ENCODE results near the gene GTF3C2.
A peak's percentile ranks its signal among the peaks of the same experiment; 100 is the strongest.

Gene GTF3C2

DNA sequence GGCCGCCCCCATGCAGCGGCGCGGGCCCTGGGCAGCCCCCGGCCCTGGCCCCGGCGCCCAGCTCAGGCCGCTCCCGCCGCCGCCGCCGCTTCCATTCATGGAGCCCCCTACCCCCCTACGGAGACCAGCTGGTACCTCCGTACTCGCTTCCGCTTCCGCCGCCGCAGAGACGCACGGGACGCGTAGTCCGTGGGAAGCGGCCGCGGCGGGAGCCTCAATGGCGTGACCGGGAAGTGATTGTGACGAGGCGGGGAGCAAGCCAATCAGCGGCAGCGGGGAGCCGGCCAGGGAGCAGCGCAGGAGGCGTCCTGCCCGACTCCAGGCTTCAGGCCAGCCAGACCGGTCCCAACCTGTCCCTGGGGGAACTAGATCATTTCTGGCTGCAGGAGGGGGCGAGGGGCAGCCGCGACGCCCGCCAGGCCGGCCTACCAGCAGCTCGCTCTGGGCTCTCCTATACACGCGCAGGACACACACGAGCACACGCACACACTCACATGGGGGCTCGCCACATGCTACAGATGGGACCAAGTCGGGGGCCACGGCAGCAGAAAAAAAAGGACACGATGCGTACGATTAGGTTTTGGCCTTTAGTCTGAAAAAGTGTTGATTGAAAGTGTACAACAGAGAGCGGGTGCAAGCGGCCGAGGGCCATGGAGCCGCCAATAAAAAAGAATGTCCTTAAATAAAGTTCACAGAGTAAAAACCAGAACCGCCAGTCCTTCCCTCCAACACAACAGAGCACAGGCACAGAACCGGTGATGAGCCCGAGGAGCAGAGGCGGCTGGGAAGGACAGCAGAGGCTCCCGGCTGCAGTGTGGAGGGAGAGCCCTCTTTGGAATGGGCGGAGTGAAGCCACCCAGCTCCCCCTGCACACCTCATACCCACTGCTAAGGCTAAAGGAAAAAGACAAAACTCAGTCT, 24.3 kb upstream of the GTF3C2 start, which contains the start of gene ZNF513:
ZNF513 (minus strand) TSS at position 109 of the 920 bp plus-strand sequence. CDS start 208 bp downstream, outside the sequence.
- peak within 1 kb of the TSS; percentile 87 for H3K4me3 ChIP-seq (replicated peaks; ENCODE audit: low read depth, low read length)
- peak; percentile 96 for DNase-seq (ENCODE audit: low read depth)

GRCh38 chr2:27379836-27380625, 23.5 kb upstream of the GTF3C2 start:
- DNase-seq (ENCODE audit: low read depth), result peak; percentile 29
- peak overlapping the region; percentile 87 for H3K4me3 ChIP-seq (replicated peaks; ENCODE audit: low read depth, low read length)

More for the DNA sequence above, 24.3 kb upstream of the GTF3C2 start, which contains the start of gene ZNF513:
- no peak for TF ChIP-seq CTCF (IDR thresholded peaks at IDR 0.05; ENCODE audit: low read length, missing control alignments)

DNA sequence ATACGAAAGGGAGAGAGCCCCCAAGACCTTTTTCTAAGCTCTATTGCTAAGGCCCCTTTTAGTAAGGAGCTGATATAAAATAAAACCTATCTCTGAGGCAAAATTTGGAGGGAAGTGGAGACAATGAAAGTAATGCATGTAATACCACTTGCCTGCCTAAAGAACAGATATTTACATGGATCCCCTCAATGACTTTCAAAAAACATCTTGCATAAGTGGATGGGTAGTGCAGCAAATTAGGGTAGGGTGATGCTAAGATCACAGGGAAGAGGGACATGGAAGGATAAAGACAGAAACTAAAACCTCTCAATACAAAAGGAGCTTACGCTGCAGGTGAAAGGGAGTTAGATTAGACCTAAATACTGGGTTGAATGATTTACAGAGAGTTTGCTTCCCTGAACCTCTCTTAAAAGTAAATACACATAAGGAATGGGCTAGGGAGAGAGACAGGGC, 22.8 kb upstream of the GTF3C2 start:
- TF ChIP-seq CTCF (IDR thresholded peaks at IDR 0.05; ENCODE audit: low read length, missing control alignments), result no peak

More at GRCh38 chr2:27379836-27380625, 23.5 kb upstream of the GTF3C2 start:
- TF ChIP-seq CTCF (IDR thresholded peaks at IDR 0.05; ENCODE audit: low read length, missing control alignments), result no peak

GRCh38 chr2:27378809-27379290, 22.3 kb upstream of the GTF3C2 start:
- no peak for DNase-seq (ENCODE audit: low read depth)
- no peak for TF ChIP-seq CTCF (IDR thresholded peaks at IDR 0.05; ENCODE audit: low read length, missing control alignments)
- peak overlapping the region; percentile 87 for H3K4me3 ChIP-seq (replicated peaks; ENCODE audit: low read depth, low read length)

More for the DNA sequence above, 22.8 kb upstream of the GTF3C2 start:
- no peak for DNase-seq (ENCODE audit: low read depth)
- peak overlapping the region; percentile 87 for H3K4me3 ChIP-seq (replicated peaks; ENCODE audit: low read depth, low read length)

GRCh38 chr2:27378096-27378808, 21.7 kb upstream of the GTF3C2 start:
- no peak overlapping the region for H3K4me3 ChIP-seq (replicated peaks; ENCODE audit: low read depth, low read length)
- TF ChIP-seq CTCF (IDR thresholded peaks at IDR 0.05; ENCODE audit: low read length, missing control alignments), result peak; percentile 15
- no peak for DNase-seq (ENCODE audit: low read depth)

DNA sequence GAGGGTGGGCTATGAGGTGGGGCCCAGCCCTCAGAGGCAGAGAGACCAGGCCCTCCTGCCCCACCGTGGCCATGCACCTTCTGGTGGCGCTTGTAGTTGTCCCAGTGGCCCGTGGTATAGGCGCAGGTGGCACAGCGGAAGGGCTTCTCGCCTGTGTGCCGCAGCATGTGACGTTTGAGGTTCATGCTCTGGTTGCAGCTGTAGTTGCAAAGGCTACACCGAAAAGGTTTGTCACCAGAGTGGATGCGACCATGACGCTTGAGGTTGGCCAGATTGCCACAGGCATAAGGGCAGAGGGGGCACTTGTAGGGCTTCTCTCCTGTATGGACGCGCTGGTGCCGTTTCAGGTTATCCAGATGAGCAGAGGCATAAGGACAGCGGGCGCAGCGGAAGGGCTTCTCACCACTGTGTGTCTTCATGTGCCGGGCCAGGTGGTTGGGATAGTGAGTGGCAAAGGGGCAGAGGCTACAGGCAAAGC, 21.1 kb upstream of the GTF3C2 start:
- no peak overlapping the region for H3K4me3 ChIP-seq (replicated peaks; ENCODE audit: low read depth, low read length)
- DNase-seq (ENCODE audit: low read depth), result no peak
- TF ChIP-seq CTCF (IDR thresholded peaks at IDR 0.05; ENCODE audit: low read length, missing control alignments), result no peak

Measured in fibroblast of pulmonary artery (primary cell).